ENCODE results near the gene CD300LD. TPM values are rescaled to one million over a fixed set of nuclear protein-coding genes. Genes with fewer than 3 reads are reported as not detected.

Gene CD300LD
- total and polyA plus RNA-seq, 2 of the 8 experiments (the other 6 are each of a cell fraction or from before 2014, with no cell fraction given): not detected

DNA sequence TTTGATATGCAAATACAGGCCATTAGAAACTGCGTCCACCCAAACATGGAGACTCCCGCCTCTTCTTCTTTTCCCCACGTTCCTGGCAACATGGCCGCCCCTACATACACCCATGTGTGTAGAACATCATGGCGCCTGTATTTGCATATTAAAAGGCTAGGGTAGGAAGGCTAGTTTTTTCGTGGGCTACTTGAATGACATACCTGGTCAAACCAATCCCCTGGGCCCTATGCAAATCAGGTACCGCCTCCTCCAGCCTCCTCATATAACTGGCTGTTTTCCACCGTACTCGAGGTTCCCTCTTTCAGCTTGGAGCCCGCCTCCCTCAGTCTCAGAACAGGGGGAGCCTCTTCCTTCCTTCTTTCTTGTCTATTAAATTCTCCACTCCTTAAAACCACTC, 60.0 kb downstream of the CD300LD start:
- Histone ChIP-seq H4K5ac (ENCODE audit: insufficient read length, low read depth, low read length) (no peak overlapping the region), H2BK5ac (ENCODE audit: low read depth, low read length) (no peak overlapping the region), H3K14ac (ENCODE audit: insufficient read length) (no peak overlapping the region), H2AK5ac (ENCODE audit: low read depth, low read length) (no peak overlapping the region), H3K4ac (replicated peaks; ENCODE audit: insufficient read length, low read depth, low read length) (no peak overlapping the region), H3K4me3 (ENCODE audit: extremely low read depth in 1 of 4, insufficient read depth in 2 of 4, low read depth in 3 of 4, low read length in 4 of 4) (no peak overlapping the region), H3K9me3 (ENCODE audit: insufficient read depth in 2 of 2, low read depth in 1 of 2, low read length in 1 of 2) (no peaks in the 10 kb centered on the region), H3K79me1 (ENCODE audit: low read depth, low read length) (no peaks in the 10 kb centered on the region), H3K23ac (ENCODE audit: insufficient read length) (no peak overlapping the region), H4K20me1 (replicated peaks in 1 of 2; ENCODE audit: control insufficient read depth in 1 of 2, insufficient read depth in 2 of 2, low read length in 2 of 2) (no peaks in the 10 kb centered on the region), H3K4me1 (replicated peaks in 1 of 4; ENCODE audit: control insufficient read depth in 3 of 4, insufficient read depth in 4 of 4, low read length in 3 of 4) (peaks cover 0 to 4% (median under 1%) of the 10 kb centered on the region in 4 experiments; a peak in 2 of 7 replicates), H3K79me2 (ENCODE audit: control insufficient read depth in 1 of 2, insufficient read depth in 2 of 2, low read length in 2 of 2) (no peaks in the 10 kb centered on the region), H2BK12ac (ENCODE audit: low read depth, low read length) (no peak overlapping the region), H4K91ac (replicated peaks; ENCODE audit: insufficient read length, low read length) (no peak overlapping the region), H3K27ac (ENCODE audit: low read depth, low read length) (no peak overlapping the region), H2AFZ (ENCODE audit: low read length) (no peak overlapping the region), H2BK120ac (replicated peaks; ENCODE audit: low read depth, low read length) (no peak overlapping the region), H3K27me3 (replicated peaks in 1 of 4; ENCODE audit: control insufficient read depth in 3 of 4, extremely low read depth in 1 of 4, insufficient read depth in 3 of 4, low read length in 3 of 4) (peaks cover 0 to 2% (median 0%) of the 10 kb centered on the region in 4 experiments; a peak in 3 of 7 replicates), H3K9ac (replicated peaks in 1 of 4; ENCODE audit: extremely low read depth in 1 of 4, low read depth in 3 of 4, low read length in 3 of 4) (no peak overlapping the region), H2BK15ac (ENCODE audit: low read length) (no peak overlapping the region), H3K36me3 (ENCODE audit: control insufficient read depth in 2 of 4, insufficient read depth in 4 of 4, low read length in 3 of 4) (no peaks in the 10 kb centered on the region), H4K8ac (ENCODE audit: extremely low read depth, insufficient read depth, low read length) (no peak overlapping the region), H3K18ac (ENCODE audit: extremely low read depth, low read length) (no peak overlapping the region), H2BK20ac (ENCODE audit: low read length) (no peak overlapping the region), H3K56ac (replicated peaks; ENCODE audit: insufficient read length, low read depth, low read length) (no peak overlapping the region), H3K23me2 (ENCODE audit: low read depth, low read length) (no peaks in the 10 kb centered on the region), H3K4me2 (ENCODE audit: insufficient read depth in 1 of 2, low read depth in 2 of 2, low read length in 2 of 2) (no peak overlapping the region)
- peak; percentile 73 for TF ChIP-seq MAX (IDR thresholded peaks at IDR 0.05)
- no peak for TF ChIP-seq FOSL1 (IDR thresholded peaks at IDR 0.05; ENCODE audit: insufficient read depth, low read depth, low read length)
- TF ChIP-seq, protein P1, sequence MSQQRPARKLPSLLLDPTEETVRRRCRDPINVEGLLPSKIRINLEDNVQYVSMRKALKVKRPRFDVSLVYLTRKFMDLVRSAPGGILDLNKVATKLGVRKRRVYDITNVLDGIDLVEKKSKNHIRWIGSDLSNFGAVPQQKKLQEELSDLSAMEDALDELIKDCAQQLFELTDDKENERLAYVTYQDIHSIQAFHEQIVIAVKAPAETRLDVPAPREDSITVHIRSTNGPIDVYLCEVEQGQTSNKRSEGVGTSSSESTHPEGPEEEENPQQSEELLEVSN (IDR thresholded peaks at IDR 0.05): peak; percentile 86
- TF ChIP-seq YY1 (IDR thresholded peaks at IDR 0.05; ENCODE audit: low read depth, low read length): peak; percentile 93
- DNase-seq (ENCODE audit: low read depth in 1 of 2, low spot score in 2 of 2) (peak in 1 of 2 experiments; percentile 3), FAIRE-seq (no peak)
- POLR2A ChIA-PET (ENCODE audit: partially characterized antibody): no interaction called here
- CTCF ChIA-PET (ENCODE audit: partially characterized antibody): interaction anchor here (0.7 to 2.6 kb wide), 16 partner anchors 13 to 272 kb away, joined by 3 to 21 read pairs (median 4); partner anchors contain the start of genes BTBD17 and GPR142
- 71% methylated on average over 10 of the region's 10 CpGs; no CpG with 5 or more reads in 1 of the 2 experiments for WGBS, 2 experiments (ENCODE audit: extremely low coverage in 1 of 2, insufficient coverage in 1 of 2, insufficient read length in 1 of 2, insufficient replicate concordance in 2 of 2, low coverage in 1 of 2, low lambda C conversion rate in 2 of 2, missing lambda C conversion rate in 1 of 2)

Data from H1 (cell line).